PC-9 (cell line): ENCODE measurements around the gene KCNJ10.

Experiments
- CTCF ChIP-seq: fragments of 200-600 bp; sonication (generic); conservative IDR thresholded peaks from 2 replicates; pipeline ENCODE4 v1.6.1; 2017; ENCODE audit warnings: mixed run types, antibody characterized with exemption, mild to moderate bottlenecking, moderate library complexity
- EZH2 ChIP-seq: fragments of 200-600 bp; sonication (generic); IDR thresholded peaks from 2 replicates; pipeline ENCODE4 v1.8.0; 2017; ENCODE audit warnings: antibody characterized with exemption, low read depth

- TF ChIP-seq EZH2 = no peak
- peak; percentile 69; the same call in 1 of the 2 replicates for TF ChIP-seq CTCF
Measured at GRCh38 chr1:160108888-160109662, 39.1 kb upstream of the KCNJ10 start.
